Measurements from ENCODE around the gene TRPM5. TPM values are rescaled to one million over a fixed set of nuclear protein-coding genes. Genes with fewer than 3 reads are reported as not detected.

Gene TRPM5
- total and polyA plus RNA-seq, 5 experiments from 2014 or later: 0.60 to 0.69 TPM; not detected in 3

DNA sequence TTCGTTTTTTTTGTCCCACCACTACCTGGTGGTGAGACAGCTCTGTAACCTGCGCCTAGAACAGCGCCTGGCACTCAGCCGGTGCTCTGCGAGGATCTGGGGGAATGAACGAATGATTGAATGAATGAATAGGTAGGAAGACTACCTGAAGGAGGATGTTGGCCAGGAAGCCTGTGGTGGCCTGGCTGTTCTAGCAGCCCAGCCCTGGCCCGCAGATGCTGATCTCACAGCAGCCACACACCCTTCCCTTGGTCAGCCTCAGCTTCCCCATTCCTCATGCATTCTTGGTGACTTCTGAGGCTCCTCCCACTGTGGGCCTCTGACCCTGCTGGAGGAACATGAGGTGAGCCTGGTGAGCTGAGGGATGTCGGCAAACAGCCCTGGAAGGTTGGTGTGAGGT, 3.7 kb downstream of the TRPM5 start:
- ATAC-seq: no peak
- DNase-seq: peak in 1 of 10 donors; percentile 32
- Mint-ChIP-seq H3K4me1 (peaks cover 21 to 31% (median 23%) of the 10 kb centered on the region in 4 donors), H3K4me3 (no peak overlapping the region), H3K36me3 (no peaks in the 10 kb centered on the region), H3K27ac (no peak overlapping the region), H3K9me3 (no peaks in the 10 kb centered on the region), H3K27me3 (no peaks in the 10 kb centered on the region)
- POLR2A ChIA-PET: interaction anchor here (1.0 kb wide), 1 partner anchor 27 kb away, joined by 3 read pairs; no protein-coding TSS in a partner anchor

DNA sequence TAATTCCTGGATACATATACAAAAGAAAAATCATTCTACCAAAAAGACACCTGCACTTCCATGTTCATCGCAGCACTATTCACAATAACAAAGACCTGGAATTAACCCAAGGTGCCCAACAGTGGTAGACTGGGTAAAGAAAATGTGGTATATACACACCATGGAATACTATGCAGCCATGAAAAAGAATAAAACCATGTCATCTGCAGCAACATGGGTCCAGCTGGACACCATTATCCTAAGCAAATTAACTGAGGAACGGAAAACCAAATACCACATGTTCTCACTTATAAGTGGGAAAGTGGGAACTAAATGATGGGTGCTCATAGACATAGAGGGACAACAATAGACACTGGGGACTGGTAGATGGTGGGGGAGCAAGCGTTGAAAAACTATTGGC, 4.5 kb downstream of the TRPM5 start:
- Mint-ChIP-seq H3K9me3 (no peaks in the 10 kb centered on the region), H3K4me1 (peaks cover 17 to 25% (median 20%) of the 10 kb centered on the region in 4 donors), H3K36me3 (no peaks in the 10 kb centered on the region), H3K4me3 (no peak overlapping the region), H3K27me3 (no peaks in the 10 kb centered on the region), H3K27ac (no peak overlapping the region)
- POLR2A ChIA-PET: interaction anchor here (1.0 kb wide), 1 partner anchor 8 kb away, joined by 3 read pairs; no protein-coding TSS in a partner anchor
- ATAC-seq (no peak), DNase-seq (no peak)

DNA sequence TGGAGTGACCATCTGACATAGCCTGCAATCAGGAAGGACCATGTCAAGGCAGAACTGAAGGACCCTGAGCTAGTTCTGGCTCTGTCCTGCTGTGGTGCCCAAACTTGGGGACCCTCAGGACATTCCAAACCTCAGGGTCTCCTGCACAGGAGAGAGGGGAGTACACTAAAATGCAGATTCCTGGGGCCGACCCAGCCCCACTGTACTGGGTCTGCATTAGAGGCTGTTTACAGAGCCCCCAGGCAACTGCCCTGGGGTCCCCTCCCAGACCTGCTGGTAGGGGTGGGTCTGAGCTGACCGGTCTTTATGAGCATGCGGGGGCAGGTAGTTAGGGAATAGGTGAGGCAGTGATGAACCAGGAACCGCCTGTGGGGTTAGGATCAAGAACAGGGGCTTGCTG, 6.8 kb downstream of the TRPM5 start:
- H3K4me3 Mint-ChIP-seq: no peak overlapping the region
- DNase-seq (peak in 1 of 10 donors; percentile 32), ATAC-seq (no peak)
- H3K4me1 Mint-ChIP-seq: peaks cover 7 to 14% (median 9%) of the 10 kb centered on the region in 4 donors
- H3K27me3 Mint-ChIP-seq: no peaks in the 10 kb centered on the region
- no peaks in the 10 kb centered on the region for H3K36me3 Mint-ChIP-seq
- POLR2A ChIA-PET: no interaction called here
- no peak overlapping the region for H3K27ac Mint-ChIP-seq
- no peaks in the 10 kb centered on the region for H3K9me3 Mint-ChIP-seq

DNA sequence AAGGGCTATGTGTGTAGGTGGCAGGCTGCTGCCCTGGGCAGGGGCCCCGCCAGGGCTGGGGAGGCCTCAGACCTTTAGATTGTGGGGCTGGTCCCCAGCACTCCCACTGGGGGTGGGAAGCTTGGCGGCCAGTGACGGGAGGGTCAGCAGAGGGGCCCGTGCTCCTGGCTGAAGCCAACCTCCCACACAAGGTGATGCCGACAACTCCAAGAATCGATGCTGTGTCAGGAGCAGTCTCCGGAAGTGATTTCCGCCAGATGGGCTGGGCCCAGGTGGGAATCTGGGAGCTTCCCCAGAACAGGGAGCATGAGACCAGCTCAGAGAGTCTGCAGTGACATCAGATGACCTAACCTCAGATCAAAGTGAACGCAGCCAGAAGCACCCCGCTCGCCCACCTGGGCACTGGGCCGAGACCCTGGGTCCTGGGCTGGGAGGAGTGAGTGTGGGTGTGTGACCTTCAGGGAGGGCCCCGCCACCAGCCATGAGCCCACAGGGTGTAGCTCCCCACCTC, 7.7 kb downstream of the TRPM5 start:
- Mint-ChIP-seq H3K4me3 (no peak overlapping the region), H3K9me3 (no peaks in the 10 kb centered on the region), H3K36me3 (no peaks in the 10 kb centered on the region), H3K27me3 (no peaks in the 10 kb centered on the region), H3K4me1 (peaks cover 0 to 8% (median 4%) of the 10 kb centered on the region in 4 donors), H3K27ac (no peak overlapping the region)
- DNase-seq (peak in 1 of 10 donors; percentile 55), ATAC-seq (no peak)
- POLR2A ChIA-PET: interaction anchor here (0.5 kb wide), 1 partner anchor 131 kb away, joined by 3 read pairs; no protein-coding TSS in a partner anchor

DNA sequence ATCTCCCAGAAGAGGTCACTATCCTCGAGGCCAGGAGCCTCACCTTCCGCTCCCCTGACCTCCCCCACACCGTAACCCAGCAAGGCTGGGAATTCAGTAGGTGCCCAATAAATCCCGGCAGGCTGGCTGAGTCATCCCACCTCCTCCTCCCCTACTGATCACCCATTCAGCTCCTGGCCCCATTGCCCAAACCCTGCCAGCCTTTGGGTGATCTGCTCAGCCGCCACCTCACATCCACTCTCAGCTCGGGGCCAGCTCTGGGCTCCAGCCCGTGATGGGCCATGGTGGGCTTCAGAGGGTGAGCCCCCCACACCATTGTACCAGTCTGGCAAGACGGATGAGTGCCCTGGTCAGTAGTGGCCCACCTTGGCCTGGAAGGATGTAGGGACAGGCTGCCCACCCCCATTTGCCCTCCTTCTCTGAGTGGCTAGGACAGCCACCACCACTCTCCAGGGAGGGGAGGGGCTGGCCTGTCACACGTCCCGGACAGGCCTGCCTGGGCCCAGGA, 8.2 kb downstream of the TRPM5 start:
- POLR2A ChIA-PET: interaction anchor here (0.5 kb wide), 1 partner anchor 130 kb away, joined by 3 read pairs; no protein-coding TSS in a partner anchor
- DNase-seq (peak in 1 of 10 donors; percentile 19), ATAC-seq (no peak)
- H3K27me3 Mint-ChIP-seq: no peaks in the 10 kb centered on the region
- H3K36me3 Mint-ChIP-seq: no peaks in the 10 kb centered on the region
- H3K4me3 Mint-ChIP-seq: no peak overlapping the region
- peaks cover 0 to 9% (median 5%) of the 10 kb centered on the region in 4 donors for H3K4me1 Mint-ChIP-seq
- H3K27ac Mint-ChIP-seq: no peak overlapping the region
- H3K9me3 Mint-ChIP-seq: no peaks in the 10 kb centered on the region

DNA sequence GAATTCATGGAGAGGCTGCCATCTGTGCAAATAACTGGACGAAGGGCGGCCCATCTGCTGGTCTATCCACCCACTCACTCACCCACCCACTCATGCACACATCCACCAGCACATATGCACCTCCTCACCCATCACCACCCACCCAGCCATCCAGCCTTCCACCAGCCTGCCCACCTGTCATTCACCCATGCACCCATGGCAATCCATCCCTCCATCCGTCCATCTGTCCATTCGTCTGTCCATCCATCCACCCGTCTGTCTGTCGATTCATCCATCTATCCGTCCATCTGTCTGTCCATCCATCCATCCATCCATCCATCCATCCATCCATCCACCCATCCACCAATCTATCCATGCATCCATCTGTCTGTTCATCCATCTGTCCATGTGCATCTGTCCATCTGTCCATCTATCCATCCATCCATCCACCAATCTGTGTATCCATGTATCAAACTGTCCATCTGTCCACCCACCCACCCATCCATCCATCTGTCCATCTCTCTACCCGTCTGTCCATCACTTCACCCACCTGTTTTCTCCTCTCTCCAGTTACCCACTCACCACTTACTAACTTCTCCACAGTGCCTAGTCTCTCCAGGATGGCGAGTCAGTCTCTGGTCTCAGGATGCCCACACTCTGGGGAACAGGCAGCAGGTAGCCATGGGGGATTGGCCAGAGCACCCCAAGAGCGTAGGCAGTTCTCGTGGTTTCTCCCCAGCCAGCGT, 8.9 kb downstream of the TRPM5 start:
- Mint-ChIP-seq H3K36me3 (no peaks in the 10 kb centered on the region), H3K9me3 (no peaks in the 10 kb centered on the region), H3K4me1 (peaks cover 0 to 9% (median 5%) of the 10 kb centered on the region in 4 donors), H3K27me3 (no peaks in the 10 kb centered on the region), H3K27ac (no peak overlapping the region), H3K4me3 (no peak overlapping the region)
- ATAC-seq (no peak), DNase-seq (peak in 1 of 10 donors; percentile 52)
- POLR2A ChIA-PET: no interaction called here

DNA sequence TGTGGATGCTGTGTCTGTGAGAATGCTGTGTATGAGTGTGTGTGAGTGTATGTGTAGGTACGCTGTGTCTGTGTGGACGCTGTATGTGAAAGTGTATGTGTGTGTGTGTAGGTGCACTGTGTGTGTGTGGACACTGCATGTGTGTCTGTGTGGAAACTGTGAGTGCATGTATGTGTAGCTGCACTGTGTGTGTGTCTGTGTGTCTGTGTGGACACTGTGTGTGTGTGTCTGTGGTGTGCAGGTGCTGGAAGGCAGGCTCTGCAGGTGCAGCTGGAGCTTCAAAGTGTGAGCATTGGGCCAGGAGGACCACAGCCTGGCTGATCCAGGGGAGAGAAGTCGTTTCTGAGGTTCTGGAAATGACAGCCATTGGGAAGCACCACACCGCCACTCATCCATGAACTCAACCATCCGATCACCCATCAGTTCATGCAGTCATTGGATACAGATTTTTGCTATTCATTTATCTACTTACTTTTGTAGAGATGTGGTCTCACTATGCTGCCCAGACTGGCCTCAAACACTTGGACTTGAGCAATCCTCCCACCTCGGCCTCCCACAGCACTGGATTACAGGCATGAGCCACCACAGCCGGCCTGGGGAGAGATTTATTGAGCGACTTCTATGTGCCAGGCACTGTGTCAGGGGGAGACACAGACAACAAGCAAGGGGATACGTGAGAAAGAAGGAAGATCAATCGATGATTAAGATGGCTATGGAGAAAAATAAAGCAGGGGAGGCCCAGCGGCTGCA, 9.6 kb downstream of the TRPM5 start:
- DNase-seq: peak in 1 of 10 donors; percentile 49
- H3K4me3 Mint-ChIP-seq: no peak overlapping the region
- no peaks in the 10 kb centered on the region for H3K9me3 Mint-ChIP-seq
- ATAC-seq: no peak
- no peaks in the 10 kb centered on the region for H3K27me3 Mint-ChIP-seq
- H3K36me3 Mint-ChIP-seq: no peaks in the 10 kb centered on the region
- POLR2A ChIA-PET: no interaction called here
- peaks cover 0 to 9% (median 5%) of the 10 kb centered on the region in 4 donors for H3K4me1 Mint-ChIP-seq
- H3K27ac Mint-ChIP-seq: no peak overlapping the region

DNA sequence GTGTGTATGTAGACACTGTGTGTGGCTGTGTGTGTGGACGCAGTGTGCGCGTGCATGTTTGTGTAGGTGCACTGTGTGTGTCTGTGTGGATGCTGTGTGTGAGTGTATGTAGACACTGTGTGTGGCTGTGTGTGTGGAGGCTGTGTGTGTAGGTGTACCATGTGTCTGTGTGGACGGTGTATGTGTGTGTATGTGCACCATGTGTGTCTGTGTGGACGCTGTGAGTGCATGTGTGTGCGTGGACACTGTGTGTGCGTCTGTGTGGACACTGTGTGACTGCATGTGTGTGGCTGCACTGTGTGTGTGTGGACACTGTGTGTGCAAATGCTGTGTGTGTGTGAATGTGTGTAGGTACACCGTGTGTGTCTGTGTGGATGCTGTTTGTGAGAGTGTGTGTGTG, 10.3 kb downstream of the TRPM5 start:
- no peaks in the 10 kb centered on the region for H3K36me3 Mint-ChIP-seq
- H3K4me3 Mint-ChIP-seq: no peak overlapping the region
- no peak overlapping the region for H3K27ac Mint-ChIP-seq
- peak in 1 of 10 donors; percentile 28 for DNase-seq
- peaks cover 0 to 7% (median 4%) of the 10 kb centered on the region in 4 donors for H3K4me1 Mint-ChIP-seq
- H3K27me3 Mint-ChIP-seq: no peaks in the 10 kb centered on the region
- H3K9me3 Mint-ChIP-seq: no peaks in the 10 kb centered on the region
- POLR2A ChIA-PET: no interaction called here
- no peak for ATAC-seq

DNA sequence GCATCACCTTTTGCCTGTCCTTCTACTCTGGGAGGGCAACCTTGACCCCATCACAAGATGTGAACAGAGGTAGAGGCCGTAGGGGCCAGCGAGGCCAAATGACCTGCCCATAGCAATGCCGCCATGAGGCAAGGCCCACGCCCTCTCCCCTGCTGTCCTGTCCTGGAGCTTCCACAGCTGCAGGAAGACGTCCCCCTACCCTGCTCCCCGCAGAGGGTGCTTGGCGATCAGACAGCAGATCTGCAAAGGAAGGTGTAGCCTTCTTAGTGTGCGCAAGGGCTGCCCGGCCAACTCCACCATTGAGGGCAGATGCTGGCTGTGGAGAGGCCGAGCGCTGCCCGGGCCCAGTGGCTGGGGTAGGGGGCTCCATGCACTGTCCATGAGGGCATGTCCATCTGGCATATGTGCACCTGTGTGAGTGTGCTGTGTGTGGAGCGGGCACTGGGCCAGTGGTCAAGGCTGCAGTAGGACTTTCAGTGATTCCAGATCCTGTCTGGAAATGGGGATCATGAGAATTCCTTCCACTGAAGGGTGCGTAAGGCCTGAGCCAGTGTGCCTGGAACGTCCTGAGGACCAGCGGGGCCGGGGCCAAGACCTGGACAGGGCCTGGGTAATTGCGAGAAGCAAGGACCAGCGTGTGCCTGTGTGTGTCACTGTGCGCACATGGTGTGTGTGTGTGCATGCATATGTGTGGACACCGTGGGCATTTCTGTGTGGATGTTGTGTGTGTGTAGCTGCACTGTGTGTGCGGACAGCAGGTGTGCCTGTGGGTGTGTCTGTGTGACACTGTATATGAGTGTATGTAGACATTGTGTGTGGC, 11.0 kb downstream of the TRPM5 start:
- peak in 1 of 10 donors; percentile 52 for DNase-seq
- Mint-ChIP-seq H3K36me3 (no peaks in the 10 kb centered on the region), H3K27me3 (no peaks in the 10 kb centered on the region), H3K4me1 (peaks cover 0 to 3% (median 1%) of the 10 kb centered on the region in 4 donors), H3K4me3 (no peak overlapping the region), H3K27ac (no peak overlapping the region), H3K9me3 (no peaks in the 10 kb centered on the region)
- POLR2A ChIA-PET: no interaction called here
- no peak for ATAC-seq

DNA sequence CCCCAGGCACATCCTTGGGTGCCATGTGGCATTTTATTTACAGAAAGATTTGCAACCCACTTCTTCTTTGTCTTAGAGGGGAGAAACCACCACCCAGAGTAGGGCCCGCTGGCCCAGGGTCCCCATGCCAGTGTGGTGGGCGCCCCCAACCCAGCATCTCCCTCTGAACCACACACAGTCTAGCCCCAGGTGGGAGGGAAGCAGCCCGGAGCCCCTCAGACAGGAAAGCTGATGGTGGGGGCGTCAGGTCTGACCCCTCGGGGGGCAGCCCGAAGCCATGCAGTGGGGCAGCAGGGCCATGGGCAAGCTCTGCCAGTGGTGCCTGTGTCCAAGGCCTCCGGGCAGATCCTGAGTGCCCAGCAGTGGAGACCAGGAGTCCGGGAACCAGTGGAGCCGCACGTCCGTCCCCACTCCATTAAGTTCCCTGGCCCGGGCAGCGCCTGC, 11.7 kb downstream of the TRPM5 start:
- ATAC-seq (no peak), DNase-seq (peak in 1 of 10 donors; percentile 61)
- Mint-ChIP-seq H3K4me3 (no peak overlapping the region), H3K9me3 (no peaks in the 10 kb centered on the region), H3K27me3 (no peaks in the 10 kb centered on the region), H3K27ac (no peak overlapping the region), H3K4me1 (peaks cover 0 to 3% (median 1%) of the 10 kb centered on the region in 4 donors), H3K36me3 (no peaks in the 10 kb centered on the region)
- POLR2A ChIA-PET: no interaction called here

DNA sequence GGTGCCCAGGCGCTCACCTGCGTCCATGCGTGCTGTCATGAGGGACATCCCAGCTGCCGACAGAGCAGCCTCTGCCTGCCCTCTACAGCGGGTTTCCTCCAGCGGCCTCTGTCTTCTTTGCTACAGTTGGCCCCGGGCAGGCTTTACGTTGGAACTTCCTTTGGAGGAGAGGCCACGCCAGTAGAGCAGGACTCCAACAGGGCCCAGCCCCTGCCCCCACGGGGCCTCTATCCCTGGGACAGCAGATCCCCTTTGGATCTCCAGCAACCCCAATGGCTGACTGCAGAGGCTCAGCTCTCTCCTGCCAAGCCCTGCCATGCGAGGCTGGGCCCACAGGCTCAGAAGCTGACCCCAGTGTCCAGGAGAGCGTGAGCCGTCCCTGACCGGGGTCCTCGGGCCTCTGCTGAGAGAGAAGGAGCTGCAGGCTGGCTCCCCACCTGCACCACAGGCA, 12.1 kb downstream of the TRPM5 start:
- Mint-ChIP-seq H3K27me3 (no peaks in the 10 kb centered on the region), H3K27ac (no peak overlapping the region), H3K36me3 (no peaks in the 10 kb centered on the region), H3K4me1 (peaks cover 0 to 3% (median 1%) of the 10 kb centered on the region in 4 donors), H3K9me3 (no peaks in the 10 kb centered on the region), H3K4me3 (no peak overlapping the region)
- DNase-seq (no peak), ATAC-seq (no peak)
- POLR2A ChIA-PET: no interaction called here

DNA sequence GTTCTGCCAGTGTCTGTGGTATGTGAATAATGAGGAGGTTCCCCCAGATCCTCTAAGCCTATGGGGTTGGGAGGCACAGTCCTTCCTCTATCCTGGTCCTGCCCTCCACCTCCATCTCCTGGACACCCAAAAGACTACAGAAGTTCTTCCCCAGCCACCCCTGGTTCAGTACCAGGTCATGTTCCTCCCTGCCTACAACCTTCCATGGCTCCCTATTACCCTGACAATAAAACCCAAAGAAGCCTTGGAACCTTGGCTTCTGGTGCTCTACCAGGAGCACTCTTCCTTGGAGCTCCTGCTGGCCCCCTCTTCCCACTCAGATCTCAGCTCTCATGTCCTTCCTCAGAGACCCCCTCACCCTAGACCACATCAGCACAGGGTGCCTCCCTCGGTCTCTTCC, 12.9 kb downstream of the TRPM5 start:
- POLR2A ChIA-PET: no interaction called here
- no peak for ATAC-seq
- H3K4me3 Mint-ChIP-seq: no peak overlapping the region
- no peaks in the 10 kb centered on the region for H3K27me3 Mint-ChIP-seq
- DNase-seq: no peak
- peaks cover 0 to 3% (median 1%) of the 10 kb centered on the region in 4 donors for H3K4me1 Mint-ChIP-seq
- no peaks in the 10 kb centered on the region for H3K9me3 Mint-ChIP-seq
- H3K36me3 Mint-ChIP-seq: no peaks in the 10 kb centered on the region
- peak overlapping the region in 3 of 10 donors; percentile 38 to 70 (median 57) for H3K27ac Mint-ChIP-seq

All from naive thymus-derived CD8-positive, alpha-beta T cell (primary cell).